ENCODE results near the gene U2AF1L4.

Gene U2AF1L4

GRCh38 chr19:35752746-35753350, 7.6 kb upstream of the U2AF1L4 start:
- H3K9me2 ChIP-seq (replicated peaks; ENCODE audit: control insufficient read depth, low read length), result no peaks in the 10 kb centered on the region
- H3K4me3 ChIP-seq (ENCODE audit: low read length), result no peak overlapping the region
- TF ChIP-seq EZH2phosphoT487 (IDR thresholded peaks at IDR 0.05; ENCODE audit: borderline replicate concordance, low read length), result no peak
- TF ChIP-seq, protein P1, sequence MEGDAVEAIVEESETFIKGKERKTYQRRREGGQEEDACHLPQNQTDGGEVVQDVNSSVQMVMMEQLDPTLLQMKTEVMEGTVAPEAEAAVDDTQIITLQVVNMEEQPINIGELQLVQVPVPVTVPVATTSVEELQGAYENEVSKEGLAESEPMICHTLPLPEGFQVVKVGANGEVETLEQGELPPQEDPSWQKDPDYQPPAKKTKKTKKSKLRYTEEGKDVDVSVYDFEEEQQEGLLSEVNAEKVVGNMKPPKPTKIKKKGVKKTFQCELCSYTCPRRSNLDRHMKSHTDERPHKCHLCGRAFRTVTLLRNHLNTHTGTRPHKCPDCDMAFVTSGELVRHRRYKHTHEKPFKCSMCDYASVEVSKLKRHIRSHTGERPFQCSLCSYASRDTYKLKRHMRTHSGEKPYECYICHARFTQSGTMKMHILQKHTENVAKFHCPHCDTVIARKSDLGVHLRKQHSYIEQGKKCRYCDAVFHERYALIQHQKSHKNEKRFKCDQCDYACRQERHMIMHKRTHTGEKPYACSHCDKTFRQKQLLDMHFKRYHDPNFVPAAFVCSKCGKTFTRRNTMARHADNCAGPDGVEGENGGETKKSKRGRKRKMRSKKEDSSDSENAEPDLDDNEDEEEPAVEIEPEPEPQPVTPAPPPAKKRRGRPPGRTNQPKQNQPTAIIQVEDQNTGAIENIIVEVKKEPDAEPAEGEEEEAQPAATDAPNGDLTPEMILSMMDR (IDR thresholded peaks at IDR 0.05; ENCODE audit: low read depth, low read length, poor library complexity, severe bottlenecking), result no peak
- peaks cover 4% of the 10 kb centered on the region for H3K79me2 ChIP-seq (ENCODE audit: control insufficient read depth, low read length)
- no peaks in the 10 kb centered on the region for H3K9me3 ChIP-seq (ENCODE audit: control insufficient read depth, insufficient read depth, low read length)
- no peaks in the 10 kb centered on the region for H4K20me1 ChIP-seq (ENCODE audit: control insufficient read depth, insufficient read depth, low read depth, low read length)
- H3K27me3 ChIP-seq (ENCODE audit: control insufficient read depth, low read length), result no peaks in the 10 kb centered on the region
- H3K27ac ChIP-seq (ENCODE audit: low read depth, low read length), result no peak overlapping the region
- no peak overlapping the region for H3K4me2 ChIP-seq (ENCODE audit: low read length)
- H3F3A ChIP-seq (ENCODE audit: control insufficient read depth, insufficient read depth), result no peaks in the 10 kb centered on the region
- no peaks in the 10 kb centered on the region for H3K36me3 ChIP-seq (ENCODE audit: control insufficient read depth, low read length)
- peaks cover 22% of the 10 kb centered on the region for H3K4me1 ChIP-seq (ENCODE audit: control insufficient read depth, low read length)

GRCh38 chr19:35751839-35752745, 6.9 kb upstream of the U2AF1L4 start:
- H3K27me3 ChIP-seq (ENCODE audit: control insufficient read depth, low read length), result no peaks in the 10 kb centered on the region
- H4K20me1 ChIP-seq (ENCODE audit: control insufficient read depth, insufficient read depth, low read depth, low read length), result no peaks in the 10 kb centered on the region
- H3K36me3 ChIP-seq (ENCODE audit: control insufficient read depth, low read length), result no peaks in the 10 kb centered on the region
- H3K9me2 ChIP-seq (replicated peaks; ENCODE audit: control insufficient read depth, low read length), result no peaks in the 10 kb centered on the region
- no peaks in the 10 kb centered on the region for H3F3A ChIP-seq (ENCODE audit: control insufficient read depth, insufficient read depth)
- TF ChIP-seq EZH2phosphoT487 (IDR thresholded peaks at IDR 0.05; ENCODE audit: borderline replicate concordance, low read length), result no peak
- peaks cover 21% of the 10 kb centered on the region for H3K4me1 ChIP-seq (ENCODE audit: control insufficient read depth, low read length)
- H3K9me3 ChIP-seq (ENCODE audit: control insufficient read depth, insufficient read depth, low read length), result no peaks in the 10 kb centered on the region
- no peak overlapping the region for H3K4me2 ChIP-seq (ENCODE audit: low read length)
- no peak overlapping the region for H3K27ac ChIP-seq (ENCODE audit: low read depth, low read length)
- H3K4me3 ChIP-seq (ENCODE audit: low read length), result no peak overlapping the region
- H3K79me2 ChIP-seq (ENCODE audit: control insufficient read depth, low read length), result peaks cover 4% of the 10 kb centered on the region

GRCh38 chr19:35750167-35750566, 4.9 kb upstream of the U2AF1L4 start:
- Histone ChIP-seq H3K4me3 (ENCODE audit: low read length) (no peak overlapping the region), H3K27me3 (ENCODE audit: control insufficient read depth, low read length) (no peaks in the 10 kb centered on the region), H3K9me3 (ENCODE audit: control insufficient read depth, insufficient read depth, low read length) (no peaks in the 10 kb centered on the region), H3K4me2 (ENCODE audit: low read length) (peak overlapping the region; percentile 26; the same call in 1 of the 2 replicates), H3K9me2 (replicated peaks; ENCODE audit: control insufficient read depth, low read length) (no peaks in the 10 kb centered on the region), H3K4me1 (ENCODE audit: control insufficient read depth, low read length) (peaks cover 25% of the 10 kb centered on the region), H3K36me3 (ENCODE audit: control insufficient read depth, low read length) (no peaks in the 10 kb centered on the region), H3K79me2 (ENCODE audit: control insufficient read depth, low read length) (peaks cover 14% of the 10 kb centered on the region), H4K20me1 (ENCODE audit: control insufficient read depth, insufficient read depth, low read depth, low read length) (no peaks in the 10 kb centered on the region), H3K27ac (ENCODE audit: low read depth, low read length) (no peak overlapping the region), H3F3A (ENCODE audit: control insufficient read depth, insufficient read depth) (no peaks in the 10 kb centered on the region)
- no peak for TF ChIP-seq EZH2phosphoT487 (IDR thresholded peaks at IDR 0.05; ENCODE audit: borderline replicate concordance, low read length)
- TF ChIP-seq, protein P1 (IDR thresholded peaks at IDR 0.05; ENCODE audit: low read depth, low read length, poor library complexity, severe bottlenecking), result no peak
